Measurements from ENCODE around the gene GARNL3.

GARNL3 gene

GRCh38 chr9:127250896-127251391 lies 13.6 kb upstream of the GARNL3 start:
- no peak for TF ChIP-seq CTCF (IDR thresholded peaks at IDR 0.05; ENCODE audit: insufficient read depth, missing control alignments)
- FAIRE-seq (no peak), DNase-seq (ENCODE audit: insufficient read length, low spot score) (no peak)

DNA sequence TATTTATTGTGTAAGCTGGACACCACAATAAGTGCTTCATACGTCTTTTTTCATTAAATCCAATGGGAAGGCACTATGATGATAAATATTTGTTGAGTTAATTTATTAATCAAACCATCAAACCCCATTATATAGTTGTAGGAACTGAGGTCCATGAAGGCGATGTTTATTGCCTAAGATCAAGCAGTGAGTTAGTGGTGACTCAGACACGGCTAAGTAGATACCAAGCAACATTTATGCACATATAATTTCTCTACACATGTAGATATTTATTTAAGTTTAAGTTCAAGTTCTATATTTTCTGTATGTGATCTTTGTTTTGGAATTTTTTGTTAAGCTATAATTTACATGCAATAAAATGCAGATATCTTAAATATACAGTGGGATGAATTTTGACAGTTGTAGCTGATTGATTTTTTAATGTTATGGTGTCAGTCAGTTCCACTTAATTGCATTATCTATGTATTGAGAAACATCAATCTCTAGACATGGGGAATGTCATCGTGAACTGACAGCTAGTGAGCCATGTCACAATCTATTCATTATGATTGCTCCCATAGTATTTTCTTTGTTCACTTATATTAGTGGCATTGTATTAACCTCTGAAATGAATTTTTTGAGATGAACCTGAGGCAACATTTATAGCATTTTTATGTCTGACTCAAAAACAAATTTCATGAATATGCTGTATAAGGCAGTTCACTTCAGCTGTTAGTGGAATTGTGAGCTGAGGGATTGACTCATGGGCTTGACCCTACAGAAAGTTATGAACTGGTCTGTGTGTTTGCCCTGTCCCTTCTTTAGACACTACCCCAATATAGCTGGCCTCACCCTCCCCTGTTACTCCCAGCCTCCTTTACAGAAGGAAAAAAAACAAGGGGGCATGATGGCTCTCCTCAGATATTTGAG lies 11.9 kb upstream of the GARNL3 start:
- TF ChIP-seq CTCF (IDR thresholded peaks at IDR 0.05; ENCODE audit: insufficient read depth, missing control alignments), result no peak
- peak; percentile 88 for FAIRE-seq
- no peak for DNase-seq (ENCODE audit: insufficient read length, low spot score)

DNA sequence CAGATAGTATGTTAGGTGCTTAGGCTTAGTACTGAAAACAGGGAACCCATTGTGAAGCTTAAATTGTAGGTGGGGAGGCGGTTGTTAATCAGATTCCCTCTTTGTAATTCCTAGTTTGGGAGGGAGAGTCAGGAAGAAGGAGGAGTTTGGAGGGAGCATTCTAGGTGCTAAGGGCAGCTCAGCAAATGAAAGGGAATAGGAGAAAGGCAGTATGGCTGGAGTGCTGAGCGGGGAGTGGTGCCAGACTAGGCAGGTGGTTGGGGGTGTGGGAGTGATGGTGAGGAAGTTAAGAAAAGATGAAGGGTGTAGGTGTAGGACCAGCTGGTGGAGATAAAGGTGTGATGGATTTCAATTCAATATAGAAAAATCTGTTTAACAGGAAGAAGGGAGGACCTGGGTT lies 11.1 kb upstream of the GARNL3 start:
- DNase-seq (ENCODE audit: insufficient read length, low spot score), result no peak
- no peak for FAIRE-seq
- TF ChIP-seq CTCF (IDR thresholded peaks at IDR 0.05; ENCODE audit: insufficient read depth, missing control alignments), result no peak

- no peak for DNase-seq (ENCODE audit: insufficient read length, low spot score)
- TF ChIP-seq CTCF (IDR thresholded peaks at IDR 0.05; ENCODE audit: insufficient read depth, missing control alignments), result no peak
- peak; percentile 11 for FAIRE-seq
Measured at GRCh38 chr9:127255692-127256091, 8.9 kb upstream of the GARNL3 start.

GRCh38 chr9:127256324-127256723 lies 8.2 kb upstream of the GARNL3 start:
- FAIRE-seq, result no peak
- no peak for DNase-seq (ENCODE audit: insufficient read length, low spot score)
- TF ChIP-seq CTCF (IDR thresholded peaks at IDR 0.05; ENCODE audit: insufficient read depth, missing control alignments), result no peak

DNA sequence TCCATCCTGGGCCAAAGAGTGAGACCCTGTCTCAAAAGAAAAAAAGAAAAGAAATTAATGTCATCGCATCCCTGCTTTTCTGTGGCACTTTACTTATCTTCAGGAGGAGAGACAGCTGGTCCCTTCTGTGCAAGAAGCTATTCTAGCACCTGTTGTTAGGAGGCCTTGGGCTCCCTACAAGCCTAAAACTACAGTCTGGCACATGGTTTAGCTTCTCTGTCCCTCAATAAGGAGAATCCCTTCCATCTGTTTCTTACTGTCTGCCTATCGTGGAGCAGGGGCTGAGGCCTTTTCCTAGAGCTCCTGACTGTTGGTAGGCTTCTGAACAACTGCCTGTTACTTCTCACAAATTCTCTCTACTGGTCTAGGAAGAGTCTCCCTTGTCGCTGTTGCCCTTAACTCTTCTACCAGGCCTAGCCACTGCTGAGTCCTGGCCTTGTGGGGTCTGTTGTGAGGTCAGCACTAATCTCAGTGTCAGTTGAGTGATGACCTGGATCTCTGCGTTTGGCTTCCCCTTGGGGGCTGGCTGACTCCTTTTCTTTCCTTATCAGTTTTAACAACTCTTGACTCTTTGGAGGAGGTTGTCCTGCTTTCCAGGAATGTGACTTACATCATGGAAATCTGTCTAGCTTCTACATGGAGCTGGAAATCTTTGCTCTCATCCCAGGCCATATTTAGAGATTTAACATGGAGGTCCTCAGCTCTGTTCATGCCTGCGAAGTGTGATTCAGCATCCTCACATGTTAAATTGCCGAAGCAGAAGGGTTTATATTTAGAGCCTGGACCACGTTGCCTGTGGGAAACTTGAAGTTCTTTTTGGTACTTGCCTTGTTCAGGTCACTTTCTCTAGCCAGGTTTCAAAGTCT lies 5.7 kb upstream of the GARNL3 start:
- FAIRE-seq (no peak), DNase-seq (ENCODE audit: insufficient read length, low spot score) (no peak)
- no peak for TF ChIP-seq CTCF (IDR thresholded peaks at IDR 0.05; ENCODE audit: insufficient read depth, missing control alignments)
